K562 (cell line): ENCODE data around the gene COL9A3. TPM values are rescaled to one million over a fixed set of nuclear protein-coding genes. Genes with fewer than 3 reads are reported as not detected.

Experiments used
- ATAC-seq: fragments of 200-7000 bp; cut with Tn5 transposase; 3 replicates; pipeline ENCODE4 v1.9.1; 2020; ENCODE audit warnings: moderate library complexity
- BruUV-seq: library from RNA; stranded (reverse); fragments of 400-500 nt; replicated peaks from 2 replicates; lab custom pipeline; 2021; lab: Mats Ljungman, UMichigan
- CTCF ChIA-PET: fragments of 300-600 bp; formaldehyde crosslinking; extraction: SDS; loops from one replicate; lab custom pipeline; 2021; ENCODE audit warnings: low intra/inter-chr PET ratio; lab: Yijun Ruan, JAX
- POLR2A ChIA-PET: fragments of 300-600, 350-650 bp; sonication (Branson Sonifier 250); formaldehyde crosslinking; extraction: SDS; loops from one replicate; lab custom pipeline; 2021; ENCODE audit warnings: antibody characterized with exemption, inconsistent platforms; lab: Yijun Ruan, JAX
- DNase-seq, 4 experiments: peaks; one replicate each; pipeline versions ENCODE4 v3.0.0 to v3.0.0-alpha.2; 2011 to 2018; ENCODE audit warnings: low spot score in 3 of 4, mixed read lengths in 3 of 4; ENCODE audit errors: extremely low read depth in 1 of 4
- FAIRE-seq: peaks from 2 replicates; lab custom pipeline; 2011; peaks lifted over from hg19 to GRCh38; lab: Jason Lieb, UNC
- H2AFZ ChIP-seq: 2 replicates; pipeline ENCODE4 v1.6.0; 2011; ENCODE audit warnings: low read depth, low read length, control low read depth, inconsistent platforms
- H3K27ac ChIP-seq: fragments of 200-600 bp; 3 replicates; pipeline ENCODE4 v1.8.0; 2011; ENCODE audit warnings: low read depth, mild to moderate bottlenecking, control low read depth, inconsistent platforms, low read length, moderate library complexity, mixed read lengths; ENCODE audit errors: extremely low read depth
- H3K27me3 ChIP-seq, 2 experiments: fragments of 300-600 bp in 1 of 2; 2 replicates in 1 of 2; 3 replicates in 1 of 2; pipeline versions ENCODE4 v1.6.0 to v1.8.0; 2011; ENCODE audit warnings: inconsistent platforms in 2 of 2, low read length in 2 of 2, mild to moderate bottlenecking in 1 of 2, mixed read lengths in 1 of 2, moderate library complexity in 1 of 2; ENCODE audit not compliant: control insufficient read depth in 2 of 2, insufficient read depth in 2 of 2
- H3K36me3 ChIP-seq: fragments of 300-600 bp; 3 replicates; pipeline ENCODE4 v1.8.0; 2011; ENCODE audit warnings: mild to moderate bottlenecking, low read length, inconsistent platforms; ENCODE audit not compliant: control insufficient read depth, insufficient read depth
- H3K4me1 ChIP-seq, 2 experiments: fragments of 200-600 bp in 1 of 2; replicated peaks in 1 of 2; 2 replicates in 1 of 2; 3 replicates in 1 of 2; pipeline versions ENCODE4 v1.5.1 to v1.8.0; 2011; ENCODE audit warnings: inconsistent platforms in 2 of 2, low read length in 2 of 2, mild to moderate bottlenecking in 1 of 2, mixed read lengths in 1 of 2, moderate library complexity in 1 of 2; ENCODE audit not compliant: control insufficient read depth in 2 of 2, insufficient read depth in 2 of 2
- H3K4me2 ChIP-seq: 2 replicates; pipeline ENCODE4 v1.6.1; 2011; ENCODE audit warnings: low read length, control low read depth, inconsistent platforms, mixed read lengths; ENCODE audit not compliant: insufficient read depth
- H3K4me3 ChIP-seq: fragments of 200-600 bp; sonication (generic), shearing (Covaris generic); 2 replicates; pipeline ENCODE4 v1.5.1; 2016; ENCODE audit warnings: control low read depth, inconsistent platforms
- H3K79me2 ChIP-seq: fragments of 200-600 bp; 3 replicates; pipeline ENCODE4 v1.8.0; 2011; ENCODE audit warnings: low read length, inconsistent platforms; ENCODE audit not compliant: control insufficient read depth, insufficient read depth
- H3K9ac ChIP-seq, 2 experiments: 2 replicates each; pipeline versions ENCODE4 v1.6.0 to v1.6.1; 2011; ENCODE audit warnings: low read depth in 2 of 2, low read length in 2 of 2, control low read depth in 1 of 2, inconsistent platforms in 1 of 2, mild to moderate bottlenecking in 1 of 2, mixed read lengths in 1 of 2; ENCODE audit not compliant: insufficient read depth in 1 of 2
- H3K9me1 ChIP-seq: one replicate; pipeline ENCODE4 v1.6.0; 2011; ENCODE audit warnings: inconsistent platforms, mild to moderate bottlenecking, low read length, moderate library complexity; ENCODE audit not compliant: control insufficient read depth, insufficient read depth
- H3K9me3 ChIP-seq: replicated peaks from 2 replicates; pipeline ENCODE4 v1.5.1; 2011; ENCODE audit warnings: low read depth, low read length, inconsistent platforms; ENCODE audit not compliant: control insufficient read depth, insufficient read depth
- H4K20me1 ChIP-seq: replicated peaks from 2 replicates; pipeline ENCODE4 v1.6.1; 2011; ENCODE audit warnings: low read length, inconsistent platforms, mixed read lengths; ENCODE audit not compliant: control insufficient read depth, insufficient read depth
- CEBPB ChIP-seq: fragments of 450-650 bp; IDR thresholded peaks from 2 replicates; pipeline ENCODE4 v1.6.1; 2016; ENCODE audit warnings: missing genetic modification characterization, missing compliant biosample characterization
- KAT8 ChIP-seq: fragments of 450-650 bp; IDR thresholded peaks from 2 replicates; pipeline ENCODE4 v1.6.1; 2016; ENCODE audit warnings: low read depth, mild to moderate bottlenecking
- POLR2A ChIP-seq: fragments of 450-650 bp; conservative IDR thresholded peaks from 2 replicates; pipeline ENCODE4 v1.6.1; 2016
- POLR2G ChIP-seq: fragments of 200-400 bp; formaldehyde crosslinking; IDR thresholded peaks from 2 replicates; pipeline ENCODE4 v1.6.1; 2017; ENCODE audit warnings: low read depth, mild to moderate bottlenecking, antibody characterized with exemption, low read length, moderate library complexity
- RBBP5 ChIP-seq: fragments of 200-600 bp; sonication (generic); IDR thresholded peaks from 2 replicates; pipeline ENCODE4 v1.6.1; 2012; ENCODE audit warnings: borderline replicate concordance, mild to moderate bottlenecking, low read length, control low read depth, inconsistent platforms; ENCODE audit not compliant: insufficient read depth, poor library complexity, severe bottlenecking
- TAF7 ChIP-seq: fragments of 450-650 bp; IDR thresholded peaks from 2 replicates; pipeline ENCODE4 v1.6.1; 2016; ENCODE audit warnings: missing genetic modification characterization, missing compliant biosample characterization
- WGBS: fragments of 100-300 bp; shearing (Covaris generic); methylation state at CpG from one replicate; pipeline ENCODE4 v1.1.6; 2016; ENCODE audit warnings: low coverage, mixed read lengths; ENCODE audit not compliant: insufficient coverage; ENCODE audit errors: missing lambda C conversion rate; 5-methylcytosine and 5-hydroxymethylcytosine counted together
- in situ Hi-C: fragments of 300-500 bp; cut with MboI; formaldehyde crosslinking; loops from 4 replicates; pipeline ENCODE4 v1.15.0; 2018; ENCODE audit warnings: inconsistent platforms, mixed read lengths
- intact Hi-C: fragments of 100-400 bp; cut with micrococcal nuclease; formaldehyde crosslinking; loops from 2 replicates; pipeline ENCODE4 v1.14.2; 2022
- polyA plus RNA-seq, 8 experiments: library from polyadenylated mRNA; depleted of rRNA in 4 of 8; stranded (reverse) in 5 of 8; unstranded in 3 of 8; fragments of >200 nt; fragmentation: Nextera tagmentation in 2 of 8; fragmentation: Illumina TruSeq in 1 of 8; extraction: Ambion mirVana in 2 of 8; extraction: Trizol in 1 of 8; gene quantifications; 2 replicates each; pipeline versions ENCODE4 v1.2.1 to v1.2.3, GENCODE V29; 2011 to 2014; ENCODE audit warnings: inconsistent platforms in 1 of 8, missing spikeins in 1 of 8
- total RNA-seq, 7 experiments: library from RNA; depleted of rRNA in 6 of 7; stranded (reverse); fragments of >200 nt in 6 of 7; fragmentation: Illumina TruSeq in 2 of 7; extraction: Trizol in 2 of 7; gene quantifications; 2 replicates each; pipeline versions ENCODE4 v1.2.1 to v1.2.3, GENCODE V29; 2011 to 2021; ENCODE audit warnings: low replicate concordance in 1 of 7

The COL9A3 gene
- total and polyA plus RNA-seq, 9 of the 15 experiments (the other 6 are each of a cell fraction or from before 2014, with no cell fraction given), result 0.14 to 3.6 (median 0.88) TPM; not detected in 1

- Histone ChIP-seq H3K4me2 (no peak overlapping the region), H2AFZ (no peak overlapping the region), H4K20me1 (no peaks in the 10 kb centered on the region), H3K27me3 (no peaks in the 10 kb centered on the region), H3K9ac (0 out of 4 replicates have a peak overlapping the region, but pooled peaks of 1 of the 2 experiments have one; percentile 12), H3K4me1 (peaks cover 0 to 18% of the 10 kb centered on the region in 2 experiments; a peak in 2 of 5 replicates), H3K9me1 (peaks cover 4% of the 10 kb centered on the region), H3K4me3 (no peak overlapping the region), H3K9me3 (no peaks in the 10 kb centered on the region), H3K36me3 (peaks cover 66% of the 10 kb centered on the region), H3K27ac (no peak overlapping the region), H3K79me2 (no peaks in the 10 kb centered on the region)
- FAIRE-seq (no peak), ATAC-seq (no peak), DNase-seq (no peak)
- ChIA-PET POLR2A (interaction anchor here (0.7 kb wide), 1 partner anchor 434 kb away, joined by 3 read pairs; no protein-coding TSS in a partner anchor), CTCF (no interaction called here)
- in situ Hi-C loops, result no loop called here
- TF ChIP-seq TAF7 (tag), result no peak
- peak; percentile 68 for TF ChIP-seq CEBPB (tag)
- TF ChIP-seq POLR2G, result peak; percentile 63
- no peak for TF ChIP-seq KAT8
- TF ChIP-seq RBBP5, result no peak
- peak; percentile 11; the same call in 1 of the 2 replicates for TF ChIP-seq POLR2A
- 86% methylated on average over 22 of the region's 23 CpGs for WGBS
- intact Hi-C loops, result no loop called here
- no TSS peak for BruUV-seq
These were observed 69.3 kb downstream of the COL9A3 start for GRCh38 chr20:62885896-62886708.
